ENCODE data around the gene NAV2. TPM values are rescaled to one million over a fixed set of nuclear protein-coding genes. Genes with fewer than 3 reads are reported as not detected.

Gene NAV2, protein sequence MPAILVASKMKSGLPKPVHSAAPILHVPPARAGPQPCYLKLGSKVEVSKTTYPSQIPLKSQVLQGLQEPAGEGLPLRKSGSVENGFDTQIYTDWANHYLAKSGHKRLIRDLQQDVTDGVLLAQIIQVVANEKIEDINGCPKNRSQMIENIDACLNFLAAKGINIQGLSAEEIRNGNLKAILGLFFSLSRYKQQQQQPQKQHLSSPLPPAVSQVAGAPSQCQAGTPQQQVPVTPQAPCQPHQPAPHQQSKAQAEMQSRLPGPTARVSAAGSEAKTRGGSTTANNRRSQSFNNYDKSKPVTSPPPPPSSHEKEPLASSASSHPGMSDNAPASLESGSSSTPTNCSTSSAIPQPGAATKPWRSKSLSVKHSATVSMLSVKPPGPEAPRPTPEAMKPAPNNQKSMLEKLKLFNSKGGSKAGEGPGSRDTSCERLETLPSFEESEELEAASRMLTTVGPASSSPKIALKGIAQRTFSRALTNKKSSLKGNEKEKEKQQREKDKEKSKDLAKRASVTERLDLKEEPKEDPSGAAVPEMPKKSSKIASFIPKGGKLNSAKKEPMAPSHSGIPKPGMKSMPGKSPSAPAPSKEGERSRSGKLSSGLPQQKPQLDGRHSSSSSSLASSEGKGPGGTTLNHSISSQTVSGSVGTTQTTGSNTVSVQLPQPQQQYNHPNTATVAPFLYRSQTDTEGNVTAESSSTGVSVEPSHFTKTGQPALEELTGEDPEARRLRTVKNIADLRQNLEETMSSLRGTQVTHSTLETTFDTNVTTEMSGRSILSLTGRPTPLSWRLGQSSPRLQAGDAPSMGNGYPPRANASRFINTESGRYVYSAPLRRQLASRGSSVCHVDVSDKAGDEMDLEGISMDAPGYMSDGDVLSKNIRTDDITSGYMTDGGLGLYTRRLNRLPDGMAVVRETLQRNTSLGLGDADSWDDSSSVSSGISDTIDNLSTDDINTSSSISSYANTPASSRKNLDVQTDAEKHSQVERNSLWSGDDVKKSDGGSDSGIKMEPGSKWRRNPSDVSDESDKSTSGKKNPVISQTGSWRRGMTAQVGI (N-terminal part only)
- total RNA-seq (2012; rRNA removed) = 35.2 and 36.8 TPM in 2 replicates

DNA sequence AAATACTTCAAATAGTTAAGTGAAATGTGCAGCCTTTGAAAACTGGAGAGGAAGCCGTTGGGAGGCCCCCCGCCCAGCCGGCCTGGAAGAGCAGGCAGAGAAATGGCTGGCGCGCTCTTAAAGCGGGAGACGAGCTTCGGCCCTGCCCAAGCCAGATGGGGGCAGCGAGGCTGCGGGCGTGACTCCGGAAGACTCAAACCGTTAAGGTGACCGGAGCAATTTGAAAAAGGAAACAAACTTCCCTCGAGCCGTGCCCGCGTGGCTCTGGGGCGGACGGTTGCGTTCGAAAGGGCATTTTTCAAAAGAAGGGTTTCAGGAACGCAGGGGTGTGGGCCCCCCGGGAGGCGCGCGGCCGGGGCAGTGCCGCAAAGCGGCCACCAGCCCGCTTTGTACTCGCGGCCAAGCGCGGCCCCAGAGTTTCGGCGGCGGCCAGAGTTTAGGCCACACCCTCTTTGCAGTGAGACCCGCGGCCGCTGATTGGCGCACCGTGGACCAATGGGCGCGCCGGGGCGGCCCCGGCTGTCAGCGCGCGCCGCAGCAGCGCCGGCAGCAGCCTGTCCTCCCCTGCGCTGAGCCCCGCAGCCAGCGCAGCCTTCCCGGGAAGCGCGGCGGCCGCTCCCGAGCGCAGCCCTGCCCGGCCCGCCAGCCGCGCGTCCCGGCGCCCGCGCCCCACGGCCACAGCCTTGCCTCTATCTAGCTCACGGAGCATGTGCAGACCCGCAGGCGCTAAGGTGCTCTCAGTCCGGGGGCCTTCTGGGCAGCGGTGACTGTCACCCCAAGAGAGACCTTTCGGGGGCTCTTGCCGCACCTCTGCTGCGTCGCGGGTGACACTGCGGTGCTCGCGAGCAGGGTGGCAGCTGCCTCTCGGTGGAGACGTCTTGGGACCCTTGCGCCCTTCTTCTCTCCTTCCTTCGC lies at the start of gene NAV2:
Gene NAV2, plus strand, starts transcription at position 557 of the 915 bp plus-strand sequence. CDS start 859 bp downstream, outside the sequence.
- H3K4me3 ChIP-seq (ENCODE audit: low read length) = peak within 1 kb of the TSS; percentile 86
- peaks cover 13% of the 10 kb centered on the region for H3K36me3 ChIP-seq (ENCODE audit: insufficient read depth, low read length)
- H3K4me1 ChIP-seq (ENCODE audit: control insufficient read depth, insufficient read depth, low read length) = peaks cover 50% of the 10 kb centered on the region
- H3K4me2 ChIP-seq (ENCODE audit: low read length) = peak within 1 kb of the TSS; percentile 84
- no peaks in the 10 kb centered on the region for H3K27me3 ChIP-seq (ENCODE audit: control insufficient read depth, insufficient read depth, low read length)
- H3K9me3 ChIP-seq (replicated peaks; ENCODE audit: low read length) = no peaks in the 10 kb centered on the region
- H3K9ac ChIP-seq (ENCODE audit: low read depth, low read length) = peak within 1 kb of the TSS; percentile 84

GRCh38 chr11:19663206-19663605 lies 49.4 kb upstream of the NAV2 start:
- Histone ChIP-seq H3K4me3 (ENCODE audit: low read length) (no peak overlapping the region), H3K36me3 (ENCODE audit: insufficient read depth, low read length) (peaks cover 52% of the 10 kb centered on the region), H3K4me1 (ENCODE audit: control insufficient read depth, insufficient read depth, low read length) (peaks cover 49% of the 10 kb centered on the region), H3K27me3 (ENCODE audit: control insufficient read depth, insufficient read depth, low read length) (no peaks in the 10 kb centered on the region), H3K4me2 (ENCODE audit: low read length) (no peak overlapping the region), H3K9ac (ENCODE audit: low read depth, low read length) (no peak overlapping the region), H3K9me3 (replicated peaks; ENCODE audit: low read length) (no peaks in the 10 kb centered on the region)

GRCh38 chr11:19664886-19665548 lies 47.6 kb upstream of the NAV2 start:
- no peaks in the 10 kb centered on the region for H3K27me3 ChIP-seq (ENCODE audit: control insufficient read depth, insufficient read depth, low read length)
- H3K4me1 ChIP-seq (ENCODE audit: control insufficient read depth, insufficient read depth, low read length) = peaks cover 56% of the 10 kb centered on the region
- H3K4me2 ChIP-seq (ENCODE audit: low read length) = peak overlapping the region; percentile 37
- no peak overlapping the region for H3K9ac ChIP-seq (ENCODE audit: low read depth, low read length)
- peaks cover 69% of the 10 kb centered on the region for H3K36me3 ChIP-seq (ENCODE audit: insufficient read depth, low read length)
- H3K9me3 ChIP-seq (replicated peaks; ENCODE audit: low read length) = no peaks in the 10 kb centered on the region
- H3K4me3 ChIP-seq (ENCODE audit: low read length) = no peak overlapping the region

DNA sequence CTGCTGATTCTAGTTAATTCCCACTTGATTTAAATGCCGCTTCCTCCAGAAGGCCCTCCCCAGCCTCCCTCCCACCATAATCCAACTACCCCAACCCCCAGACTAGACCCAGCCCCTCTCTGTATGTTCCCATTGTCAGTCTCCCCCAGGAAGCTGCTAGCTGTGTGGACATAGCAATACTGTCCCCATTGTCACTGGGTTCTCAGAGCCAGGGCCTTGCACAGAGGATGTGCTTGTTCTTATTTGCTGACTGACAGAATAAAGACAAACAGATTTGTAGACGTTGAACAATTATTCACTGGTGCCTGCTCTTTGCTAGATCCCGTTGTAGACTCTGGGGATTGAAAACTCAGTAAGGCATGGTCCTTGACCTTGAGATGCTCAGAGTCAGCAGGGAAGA lies 45.7 kb upstream of the NAV2 start:
- H3K36me3 ChIP-seq (ENCODE audit: insufficient read depth, low read length) = peaks cover 84% of the 10 kb centered on the region
- peaks cover 58% of the 10 kb centered on the region for H3K4me1 ChIP-seq (ENCODE audit: control insufficient read depth, insufficient read depth, low read length)
- no peak overlapping the region for H3K4me2 ChIP-seq (ENCODE audit: low read length)
- H3K27me3 ChIP-seq (ENCODE audit: control insufficient read depth, insufficient read depth, low read length) = no peaks in the 10 kb centered on the region
- no peaks in the 10 kb centered on the region for H3K9me3 ChIP-seq (replicated peaks; ENCODE audit: low read length)
- H3K4me3 ChIP-seq (ENCODE audit: low read length) = no peak overlapping the region
- H3K9ac ChIP-seq (ENCODE audit: low read depth, low read length) = no peak overlapping the region

- H3K4me2 ChIP-seq (ENCODE audit: low read length) = no peak overlapping the region
- H3K9me3 ChIP-seq (replicated peaks; ENCODE audit: low read length) = no peaks in the 10 kb centered on the region
- peaks cover 89% of the 10 kb centered on the region for H3K36me3 ChIP-seq (ENCODE audit: insufficient read depth, low read length)
- H3K4me1 ChIP-seq (ENCODE audit: control insufficient read depth, insufficient read depth, low read length) = peaks cover 53% of the 10 kb centered on the region
- H3K9ac ChIP-seq (ENCODE audit: low read depth, low read length) = no peak overlapping the region
- H3K4me3 ChIP-seq (ENCODE audit: low read length) = no peak overlapping the region
- no peaks in the 10 kb centered on the region for H3K27me3 ChIP-seq (ENCODE audit: control insufficient read depth, insufficient read depth, low read length)
These were observed 43.1 kb upstream of the NAV2 start for GRCh38 chr11:19669511-19669910.

GRCh38 chr11:19670030-19670791 lies 42.4 kb upstream of the NAV2 start:
- Histone ChIP-seq H3K27me3 (ENCODE audit: control insufficient read depth, insufficient read depth, low read length) (no peaks in the 10 kb centered on the region), H3K4me3 (ENCODE audit: low read length) (no peak overlapping the region), H3K4me1 (ENCODE audit: control insufficient read depth, insufficient read depth, low read length) (peaks cover 46% of the 10 kb centered on the region), H3K4me2 (ENCODE audit: low read length) (no peak overlapping the region), H3K36me3 (ENCODE audit: insufficient read depth, low read length) (peaks cover 87% of the 10 kb centered on the region), H3K9ac (ENCODE audit: low read depth, low read length) (no peak overlapping the region), H3K9me3 (replicated peaks; ENCODE audit: low read length) (no peaks in the 10 kb centered on the region)

DNA sequence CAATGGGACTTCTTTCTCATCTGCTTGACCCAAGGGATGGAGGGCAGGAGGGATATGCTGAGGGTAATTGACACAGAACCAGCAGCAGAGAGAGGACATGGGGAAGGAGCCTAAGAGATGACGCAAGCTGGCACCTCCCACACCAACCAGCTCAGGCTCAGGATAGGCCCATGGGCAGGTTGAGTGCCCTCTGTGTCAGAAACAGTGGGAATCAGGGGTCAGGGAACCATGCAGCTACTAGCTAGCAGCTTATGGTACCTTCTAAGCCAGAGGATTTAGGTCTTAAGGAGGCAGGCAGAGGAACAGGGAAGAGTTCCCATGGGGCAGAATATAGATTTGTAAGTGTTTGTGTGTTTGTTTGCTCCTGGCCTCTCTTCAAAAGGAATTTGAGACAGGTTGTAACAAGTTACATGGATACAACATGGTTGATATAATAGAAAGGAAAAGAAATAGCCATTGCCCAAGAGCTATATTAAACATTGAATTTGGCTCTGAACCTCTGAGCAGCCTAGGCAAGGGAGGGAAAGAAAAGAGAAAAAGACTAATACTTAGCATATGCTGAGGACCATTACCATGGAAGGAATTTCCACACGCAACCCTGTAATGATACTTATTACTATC lies 39.9 kb upstream of the NAV2 start:
- no peak overlapping the region for H3K4me3 ChIP-seq (ENCODE audit: low read length)
- peaks cover 49% of the 10 kb centered on the region for H3K4me1 ChIP-seq (ENCODE audit: control insufficient read depth, insufficient read depth, low read length)
- no peak overlapping the region for H3K9ac ChIP-seq (ENCODE audit: low read depth, low read length)
- no peaks in the 10 kb centered on the region for H3K27me3 ChIP-seq (ENCODE audit: control insufficient read depth, insufficient read depth, low read length)
- H3K36me3 ChIP-seq (ENCODE audit: insufficient read depth, low read length) = peaks cover 83% of the 10 kb centered on the region
- H3K9me3 ChIP-seq (replicated peaks; ENCODE audit: low read length) = no peaks in the 10 kb centered on the region
- H3K4me2 ChIP-seq (ENCODE audit: low read length) = no peak overlapping the region

DNA sequence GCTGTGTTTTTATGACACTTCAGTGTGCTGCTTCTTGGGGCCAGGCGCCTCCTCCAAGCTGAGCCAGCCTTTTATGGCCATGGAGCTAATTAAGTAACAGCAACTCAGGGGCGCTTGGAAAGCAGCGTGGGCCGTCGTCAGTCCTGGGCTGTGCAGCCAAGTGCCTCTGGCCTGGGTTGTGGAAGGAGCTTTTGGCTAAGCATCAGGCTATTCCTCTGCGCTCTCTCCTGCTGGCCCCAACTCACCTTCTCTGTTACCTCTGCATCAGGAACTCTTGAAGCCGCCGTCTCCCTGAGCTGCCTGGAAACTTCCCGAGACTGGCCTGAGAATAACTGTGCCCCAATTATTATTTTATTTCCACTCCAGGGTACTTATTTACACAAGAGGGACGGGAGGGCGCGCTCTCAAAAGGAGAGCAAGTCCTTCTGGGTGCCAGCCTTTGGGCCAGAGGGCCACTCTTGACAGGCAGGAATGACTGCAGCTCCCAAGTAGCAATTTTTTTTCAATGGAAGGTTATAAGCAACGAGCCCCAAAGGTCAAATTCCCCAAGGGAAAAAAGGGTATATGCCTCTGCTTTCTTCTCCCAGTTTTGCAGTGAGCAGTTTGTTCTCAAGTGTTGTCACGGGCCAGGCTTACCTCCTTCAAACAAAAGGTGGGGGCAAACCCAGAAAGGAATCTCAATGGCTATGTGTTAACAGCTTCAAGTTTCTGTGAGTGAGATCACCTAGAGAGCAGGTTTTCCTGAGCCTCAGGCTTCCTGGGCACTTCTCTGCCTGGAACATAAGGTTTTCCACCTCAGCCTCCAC lies 38.5 kb upstream of the NAV2 start:
- Histone ChIP-seq H3K4me1 (ENCODE audit: control insufficient read depth, insufficient read depth, low read length) (peaks cover 35% of the 10 kb centered on the region), H3K9me3 (replicated peaks; ENCODE audit: low read length) (no peaks in the 10 kb centered on the region), H3K27me3 (ENCODE audit: control insufficient read depth, insufficient read depth, low read length) (no peaks in the 10 kb centered on the region), H3K4me3 (ENCODE audit: low read length) (no peak overlapping the region), H3K9ac (ENCODE audit: low read depth, low read length) (no peak overlapping the region), H3K36me3 (ENCODE audit: insufficient read depth, low read length) (peaks cover 77% of the 10 kb centered on the region), H3K4me2 (ENCODE audit: low read length) (no peak overlapping the region)

GRCh38 chr11:19674836-19675235 lies 37.8 kb upstream of the NAV2 start:
- peaks cover 33% of the 10 kb centered on the region for H3K4me1 ChIP-seq (ENCODE audit: control insufficient read depth, insufficient read depth, low read length)

More at GRCh38 chr11:19674836-19675235, 37.8 kb upstream of the NAV2 start:
- peaks cover 70% of the 10 kb centered on the region for H3K36me3 ChIP-seq (ENCODE audit: insufficient read depth, low read length)
- no peaks in the 10 kb centered on the region for H3K9me3 ChIP-seq (replicated peaks; ENCODE audit: low read length)
- no peak overlapping the region for H3K4me2 ChIP-seq (ENCODE audit: low read length)
- no peak overlapping the region for H3K4me3 ChIP-seq (ENCODE audit: low read length)
- H3K9ac ChIP-seq (ENCODE audit: low read depth, low read length) = no peak overlapping the region
- no peaks in the 10 kb centered on the region for H3K27me3 ChIP-seq (ENCODE audit: control insufficient read depth, insufficient read depth, low read length)

Measured in skeletal muscle satellite cell (primary cell).